PC-3 (cell line): ENCODE measurements around the gene TXNDC12.
"Not testable (repeated sequence)": the region's sequence is repeated elsewhere in the genome, so short reads cannot be mapped to it uniquely, and the experiment has no call there.

ENCODE experiments used
- CTCF ChIP-seq: fragments of 300-600 bp; sonication (generic); conservative IDR thresholded peaks from 2 replicates; pipeline ENCODE4 v1.5.1; 2017; ENCODE audit warnings: antibody characterized with exemption, low read depth, mild to moderate bottlenecking, low read length
- EZH2phosphoT487 ChIP-seq: fragments of 300-600 bp; sonication (generic); IDR thresholded peaks from 2 replicates; pipeline ENCODE4 v1.6.1; 2018; ENCODE audit warnings: mild to moderate bottlenecking, antibody characterized with exemption, low read length, borderline replicate concordance

- TF ChIP-seq EZH2phosphoT487, CTCF: not testable (repeated sequence)
Observed at GRCh38 chr1:52045666-52046195, 9.3 kb downstream of the TXNDC12 start.
